Effector CD8-positive, alpha-beta T cell (primary cell): ENCODE measurements around the gene CDK5RAP1.

Source experiments
- DNase-seq: peaks from one replicate; lab custom pipeline; 2025; lab: John Stamatoyannopoulos, UW

The CDK5RAP1 gene

GRCh38 chr20:33386673-33387072, 14.6 kb downstream of the CDK5RAP1 start:
- DNase-seq: no peak

GRCh38 chr20:33377366-33377765, 24.0 kb downstream of the CDK5RAP1 start:
- no peak for DNase-seq

GRCh38 chr20:33373735-33374605, 27.3 kb downstream of the CDK5RAP1 start:
- no peak for DNase-seq

GRCh38 chr20:33372993-33373441, 28.3 kb downstream of the CDK5RAP1 start:
- no peak for DNase-seq

- DNase-seq: no peak
Measured at GRCh38 chr20:33370291-33370690, 31.0 kb downstream of the CDK5RAP1 start.

GRCh38 chr20:33362898-33363297, 38.4 kb downstream of the CDK5RAP1 start:
- DNase-seq: no peak

- no peak for DNase-seq
Measured at GRCh38 chr20:33359399-33360261, 41.7 kb downstream of the CDK5RAP1 start.

GRCh38 chr20:33353013-33353402, 48.3 kb downstream of the CDK5RAP1 start:
- DNase-seq: no peak

- DNase-seq: no peak
Measured at GRCh38 chr20:33352258-33353012, 48.9 kb downstream of the CDK5RAP1 start.

- DNase-seq: no peak
Measured at GRCh38 chr20:33351696-33352095, 49.6 kb downstream of the CDK5RAP1 start.

- DNase-seq: no peak
Measured at GRCh38 chr20:33349493-33349892, 51.8 kb downstream of the CDK5RAP1 start.

GRCh38 chr20:33348136-33348937, 53.0 kb downstream of the CDK5RAP1 start:
- DNase-seq: no peak

GRCh38 chr20:33345342-33345741, 56.0 kb downstream of the CDK5RAP1 start:
- DNase-seq: no peak

- DNase-seq: no peak
Measured at GRCh38 chr20:33343521-33343920, 57.8 kb downstream of the CDK5RAP1 start.

GRCh38 chr20:33339515-33340058, 61.7 kb downstream of the CDK5RAP1 start:
- no peak for DNase-seq

GRCh38 chr20:33338467-33339258, 62.7 kb downstream of the CDK5RAP1 start:
- no peak for DNase-seq

GRCh38 chr20:33337531-33338165, 63.7 kb downstream of the CDK5RAP1 start:
- DNase-seq: no peak

- no peak for DNase-seq
Measured at GRCh38 chr20:33337119-33337518, 64.2 kb downstream of the CDK5RAP1 start.

GRCh38 chr20:33336375-33336774, 64.9 kb downstream of the CDK5RAP1 start:
- DNase-seq: no peak

- no peak for DNase-seq
Measured at GRCh38 chr20:33334111-33334510, 67.2 kb downstream of the CDK5RAP1 start.
